A549 (cell line): Measurements from ENCODE around the gene DPEP2NB.

ENCODE experiments used
- CBX2 ChIP-seq: fragments of 200-600 bp; sonication (generic); IDR thresholded peaks from 2 replicates; pipeline ENCODE4 v1.6.1; 2016; ENCODE audit warnings: low read depth, mild to moderate bottlenecking, borderline replicate concordance
- CEBPB ChIP-seq, 2 experiments: fragments of >200 bp in 1 of 2; sonication (Bioruptor Twin) in 1 of 2; formaldehyde crosslinking in 1 of 2; IDR thresholded peaks; 2 replicates each; pipeline ENCODE4 v1.6.1; 2012 to 2016
- CTCF ChIP-seq: fragments of >200 bp; sonication (Bioruptor Twin); formaldehyde crosslinking; IDR thresholded peaks from 3 replicates; pipeline ENCODE4 v1.5.1; 2016
- ELK1 ChIP-seq: fragments of 150-350 bp; IDR thresholded peaks from 2 replicates; pipeline ENCODE4 v1.6.1; 2014; ENCODE audit warnings: low read depth, mild to moderate bottlenecking, low read length
- EP300 ChIP-seq, 2 experiments: fragments of >200 bp; sonication (Bioruptor Twin); formaldehyde crosslinking; IDR thresholded peaks; 2 replicates in 1 of 2; 3 replicates in 1 of 2; pipeline ENCODE4 v1.6.1; 2016 to 2017
- HDAC2 ChIP-seq: fragments of 200-600 bp; sonication (generic); IDR thresholded peaks from 2 replicates; pipeline ENCODE4 v1.6.1; 2016
- JUNB ChIP-seq: fragments of >200 bp; sonication (Bioruptor Twin); formaldehyde crosslinking; IDR thresholded peaks from 2 replicates; pipeline ENCODE4 v1.6.1; 2016
- MAX ChIP-seq: IDR thresholded peaks from 2 replicates; pipeline ENCODE4 v1.6.1; 2012
- POLR2A ChIP-seq: IDR thresholded peaks from 2 replicates; pipeline ENCODE4 v1.6.1; 2012; ENCODE audit warnings: mild to moderate bottlenecking, low read length
- REST ChIP-seq: fragments of 200-600 bp; sonication (generic); IDR thresholded peaks from 2 replicates; pipeline ENCODE4 v1.6.1; 2016; ENCODE audit warnings: antibody characterized with exemption, mild to moderate bottlenecking, moderate library complexity
- SMC3 ChIP-seq: fragments of >200 bp; sonication (Bioruptor Twin); formaldehyde crosslinking; IDR thresholded peaks from 3 replicates; pipeline ENCODE4 v1.6.1; 2018; ENCODE audit warnings: inconsistent platforms
- TFCP2L1 ChIP-seq: fragments of 250-450 bp; sonication (Bioruptor Pico); IDR thresholded peaks from 2 replicates; pipeline ENCODE4 v1.5.0; 2021; ENCODE audit warnings: mild to moderate bottlenecking

DNA sequence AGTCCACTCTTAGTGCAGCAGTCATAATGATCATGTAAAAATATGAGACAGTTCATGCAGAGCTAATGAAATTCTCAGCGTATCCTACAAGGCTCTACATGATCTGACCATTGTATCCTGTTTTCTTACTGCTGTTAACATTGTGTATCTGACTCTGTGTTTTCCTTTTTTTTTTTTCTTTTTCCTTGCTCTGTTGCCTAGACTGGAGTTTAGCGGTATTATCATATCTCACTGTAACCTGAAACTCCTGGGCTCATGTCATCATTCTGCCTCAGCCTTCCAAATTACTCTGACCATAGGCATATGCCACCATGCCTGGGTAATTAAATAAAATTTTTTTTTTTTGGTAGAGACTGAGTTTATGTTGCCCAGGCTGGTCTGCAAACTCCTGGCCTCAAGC is 19.5 kb upstream of the DPEP2NB start:
- TF ChIP-seq CTCF = no peak
- no peak for TF ChIP-seq EP300 (IDR thresholded peaks at IDR 0.05)
- no peak for TF ChIP-seq POLR2A
- no peak for TF ChIP-seq HDAC2
- no peak for TF ChIP-seq CBX2
- TF ChIP-seq TFCP2L1 (CRISPR knock-in tag) = no peak
- no peak for TF ChIP-seq MAX
- TF ChIP-seq CEBPB (IDR thresholded peaks at IDR 0.05) = no peak
- no peak for TF ChIP-seq REST
- no peak for TF ChIP-seq ELK1
- no peak for TF ChIP-seq SMC3
- no peak for TF ChIP-seq JUNB
